Hematopoietic multipotent progenitor cell treated with erythropoietin and hydrocortisone succinate and interleukin-3 and kit ligand, for 6 days (in vitro differentiated cells): ENCODE measurements around the gene OPALIN.
A peak's percentile ranks its signal among the peaks of the same experiment; 100 is the strongest.

ENCODE experiments used
- DNase-seq: peaks from one replicate; pipeline ENCODE4 v3.0.0-alpha.2; 2015

Gene OPALIN

GRCh38 chr10:96358851-96359540 lies at the start of gene OPALIN:
Gene OPALIN, minus strand, starts transcription at chr10:96359002. Its CDS starts 106 bp downstream, at chr10:96358896.
- DNase-seq: no peak

- DNase-seq: no peak
Measured at GRCh38 chr10:96408201-96408600, 49.4 kb upstream of the OPALIN start.

GRCh38 chr10:96407560-96408069 lies 48.8 kb upstream of the OPALIN start:
- DNase-seq: no peak

GRCh38 chr10:96406091-96406490 lies 47.3 kb upstream of the OPALIN start:
- no peak for DNase-seq

- no peak for DNase-seq
Measured at GRCh38 chr10:96402417-96403305, 43.9 kb upstream of the OPALIN start.

GRCh38 chr10:96401036-96401435 lies 42.2 kb upstream of the OPALIN start:
- no peak for DNase-seq

- no peak for DNase-seq
Measured at GRCh38 chr10:96400465-96400864, 41.7 kb upstream of the OPALIN start.

- no peak for DNase-seq
Measured at GRCh38 chr10:96397902-96398301, 39.1 kb upstream of the OPALIN start.

- DNase-seq: peak; percentile 86
Measured at GRCh38 chr10:96395931-96396877, 37.4 kb upstream of the OPALIN start.

GRCh38 chr10:96390460-96390864 lies 31.7 kb upstream of the OPALIN start:
- no peak for DNase-seq

GRCh38 chr10:96389785-96390184 lies 31.0 kb upstream of the OPALIN start:
- no peak for DNase-seq

GRCh38 chr10:96387601-96388000 lies 28.8 kb upstream of the OPALIN start:
- no peak for DNase-seq

GRCh38 chr10:96387161-96387560 lies 28.4 kb upstream of the OPALIN start:
- no peak for DNase-seq

GRCh38 chr10:96384506-96384905 lies 25.7 kb upstream of the OPALIN start:
- DNase-seq: no peak

- DNase-seq: no peak
Measured at GRCh38 chr10:96380821-96381220, 22.0 kb upstream of the OPALIN start.

GRCh38 chr10:96379758-96380157 lies 21.0 kb upstream of the OPALIN start:
- no peak for DNase-seq

GRCh38 chr10:96378741-96379140 lies 19.9 kb upstream of the OPALIN start:
- DNase-seq: no peak

- DNase-seq: no peak
Measured at GRCh38 chr10:96377816-96378294, 19.1 kb upstream of the OPALIN start.

- no peak for DNase-seq
Measured at GRCh38 chr10:96376483-96376882, 17.7 kb upstream of the OPALIN start.

- DNase-seq: peak; percentile 91
Measured at GRCh38 chr10:96374985-96375830, 16.4 kb upstream of the OPALIN start.

- peak; percentile 12 for DNase-seq
Measured at GRCh38 chr10:96374639-96374984, 15.8 kb upstream of the OPALIN start.

- no peak for DNase-seq
Measured at GRCh38 chr10:96374004-96374403, 15.2 kb upstream of the OPALIN start.
